Measurements from ENCODE around the gene CFAP70. TPM values are rescaled to one million over a fixed set of nuclear protein-coding genes. Genes with fewer than 3 reads are reported as not detected.
"Not testable (repeated sequence)": the region's sequence is repeated elsewhere in the genome, so short reads cannot be mapped to it uniquely, and the experiment has no call there.

The CFAP70 gene
- total RNA-seq, 1 experiment from 2014 or later = 0.06 TPM

DNA sequence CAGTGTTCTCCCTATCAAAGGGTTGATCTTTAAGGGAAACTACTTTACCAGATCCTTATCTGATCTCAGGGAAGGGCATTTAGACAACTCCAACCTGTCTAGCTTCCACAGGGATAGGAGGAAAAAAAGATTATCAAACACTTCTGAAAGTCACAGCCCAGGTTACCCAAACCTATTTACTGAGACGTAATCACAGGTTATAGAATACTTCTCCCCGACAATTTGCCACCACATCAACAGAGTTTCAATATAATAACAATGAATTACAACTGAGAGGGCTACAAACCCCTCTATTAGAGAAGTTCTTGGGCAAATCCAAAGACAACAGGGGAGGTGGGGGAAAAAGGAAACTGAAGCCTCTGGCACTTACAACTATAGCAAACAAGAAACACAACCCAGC lies 26.3 kb downstream of the CFAP70 start:
- Histone ChIP-seq H3K4me3 (ENCODE audit: low read depth, low read length, poor library complexity, severe bottlenecking) (no peak overlapping the region), H3K27ac (ENCODE audit: low read depth, low read length, poor library complexity, severe bottlenecking) (no peak overlapping the region), H3K4me1 (ENCODE audit: insufficient read depth, low read length, poor library complexity, severe bottlenecking) (no peaks in the 10 kb centered on the region), H3K36me3 (ENCODE audit: insufficient read depth, low read length, poor library complexity, severe bottlenecking) (no peaks in the 10 kb centered on the region), H3K9me3 (ENCODE audit: low read depth, low read length, poor library complexity, severe bottlenecking) (no peaks in the 10 kb centered on the region), H3K27me3 (replicated peaks; ENCODE audit: insufficient read depth, low read depth, low read length, poor library complexity) (peaks cover 25% of the 10 kb centered on the region)
- ChIA-PET CTCF (no interaction called here), POLR2A (ENCODE audit: low non-redundant PET) (no interaction called here)
- TF ChIP-seq, protein P1, sequence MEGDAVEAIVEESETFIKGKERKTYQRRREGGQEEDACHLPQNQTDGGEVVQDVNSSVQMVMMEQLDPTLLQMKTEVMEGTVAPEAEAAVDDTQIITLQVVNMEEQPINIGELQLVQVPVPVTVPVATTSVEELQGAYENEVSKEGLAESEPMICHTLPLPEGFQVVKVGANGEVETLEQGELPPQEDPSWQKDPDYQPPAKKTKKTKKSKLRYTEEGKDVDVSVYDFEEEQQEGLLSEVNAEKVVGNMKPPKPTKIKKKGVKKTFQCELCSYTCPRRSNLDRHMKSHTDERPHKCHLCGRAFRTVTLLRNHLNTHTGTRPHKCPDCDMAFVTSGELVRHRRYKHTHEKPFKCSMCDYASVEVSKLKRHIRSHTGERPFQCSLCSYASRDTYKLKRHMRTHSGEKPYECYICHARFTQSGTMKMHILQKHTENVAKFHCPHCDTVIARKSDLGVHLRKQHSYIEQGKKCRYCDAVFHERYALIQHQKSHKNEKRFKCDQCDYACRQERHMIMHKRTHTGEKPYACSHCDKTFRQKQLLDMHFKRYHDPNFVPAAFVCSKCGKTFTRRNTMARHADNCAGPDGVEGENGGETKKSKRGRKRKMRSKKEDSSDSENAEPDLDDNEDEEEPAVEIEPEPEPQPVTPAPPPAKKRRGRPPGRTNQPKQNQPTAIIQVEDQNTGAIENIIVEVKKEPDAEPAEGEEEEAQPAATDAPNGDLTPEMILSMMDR (conservative IDR thresholded peaks at IDR 0.05; ENCODE audit: low read depth, low read length) = no peak
- TF ChIP-seq EZH2 (IDR thresholded peaks at IDR 0.05; ENCODE audit: borderline replicate concordance, low read depth, low read length, poor library complexity, severe bottlenecking) = no peak
- no peak for DNase-seq (ENCODE audit: low spot score)
- BruUV-seq (replicated peaks) = no TSS peak
- intact Hi-C loops (cut with micrococcal nuclease; ENCODE audit: unreplicated experiment) = no loop called here

DNA sequence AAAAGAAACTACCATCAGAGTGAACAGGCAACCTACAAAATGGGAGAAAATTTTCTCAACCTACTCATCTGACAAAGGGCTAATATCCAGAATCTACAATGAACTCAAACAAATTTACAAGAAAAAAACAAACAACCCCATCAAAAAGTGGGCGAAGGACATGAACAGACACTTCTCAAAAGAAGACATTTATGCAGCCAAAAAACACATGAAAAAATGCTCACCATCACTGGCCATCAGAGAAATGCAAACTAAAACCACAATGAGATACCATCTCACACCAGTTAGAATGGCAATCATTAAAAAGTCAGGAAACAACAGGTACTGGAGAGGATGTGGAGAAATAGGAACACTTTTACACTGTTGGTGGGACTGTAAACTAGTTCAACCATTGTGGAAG lies 30.1 kb downstream of the CFAP70 start:
- H3K4me3 ChIP-seq (ENCODE audit: low read depth, low read length, poor library complexity, severe bottlenecking); POLR2A ChIA-PET (ENCODE audit: low non-redundant PET); DNase-seq (ENCODE audit: low spot score); intact Hi-C loops (cut with micrococcal nuclease; ENCODE audit: unreplicated experiment); H3K27ac ChIP-seq (ENCODE audit: low read depth, low read length, poor library complexity, severe bottlenecking); BruUV-seq (replicated peaks); CTCF ChIA-PET; H3K36me3 ChIP-seq (ENCODE audit: insufficient read depth, low read length, poor library complexity, severe bottlenecking); H3K4me1 ChIP-seq (ENCODE audit: insufficient read depth, low read length, poor library complexity, severe bottlenecking); H3K9me3 ChIP-seq (ENCODE audit: low read depth, low read length, poor library complexity, severe bottlenecking): not testable (repeated sequence)
- H3K27me3 ChIP-seq (replicated peaks; ENCODE audit: insufficient read depth, low read depth, low read length, poor library complexity) = peaks cover 25% of the 10 kb centered on the region

DNA sequence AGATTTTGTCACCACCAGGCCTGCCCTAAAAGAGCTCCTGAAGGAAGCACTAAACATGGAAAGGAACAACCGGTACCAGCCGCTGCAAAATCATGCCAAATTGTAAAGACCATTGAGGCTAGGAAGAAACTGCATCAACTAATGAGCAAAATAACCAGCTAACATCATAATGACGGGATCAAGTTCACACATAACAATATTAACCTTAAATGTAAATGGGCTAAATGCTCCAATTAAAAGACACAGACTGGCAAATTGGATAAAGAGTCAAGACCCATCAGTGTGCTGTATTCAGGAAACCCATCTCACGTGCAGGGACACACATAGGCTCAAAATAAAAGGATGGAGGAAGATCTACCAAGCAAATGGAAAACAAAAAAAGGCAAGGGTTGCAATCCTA lies 33.4 kb downstream of the CFAP70 start:
- H3K9me3 ChIP-seq (ENCODE audit: low read depth, low read length, poor library complexity, severe bottlenecking); H3K4me3 ChIP-seq (ENCODE audit: low read depth, low read length, poor library complexity, severe bottlenecking); H3K4me1 ChIP-seq (ENCODE audit: insufficient read depth, low read length, poor library complexity, severe bottlenecking); intact Hi-C loops (cut with micrococcal nuclease; ENCODE audit: unreplicated experiment); CTCF ChIA-PET; H3K36me3 ChIP-seq (ENCODE audit: insufficient read depth, low read length, poor library complexity, severe bottlenecking); H3K27ac ChIP-seq (ENCODE audit: low read depth, low read length, poor library complexity, severe bottlenecking); POLR2A ChIA-PET (ENCODE audit: low non-redundant PET); H3K27me3 ChIP-seq (replicated peaks; ENCODE audit: insufficient read depth, low read depth, low read length, poor library complexity); BruUV-seq (replicated peaks); DNase-seq (ENCODE audit: low spot score): not testable (repeated sequence)

DNA sequence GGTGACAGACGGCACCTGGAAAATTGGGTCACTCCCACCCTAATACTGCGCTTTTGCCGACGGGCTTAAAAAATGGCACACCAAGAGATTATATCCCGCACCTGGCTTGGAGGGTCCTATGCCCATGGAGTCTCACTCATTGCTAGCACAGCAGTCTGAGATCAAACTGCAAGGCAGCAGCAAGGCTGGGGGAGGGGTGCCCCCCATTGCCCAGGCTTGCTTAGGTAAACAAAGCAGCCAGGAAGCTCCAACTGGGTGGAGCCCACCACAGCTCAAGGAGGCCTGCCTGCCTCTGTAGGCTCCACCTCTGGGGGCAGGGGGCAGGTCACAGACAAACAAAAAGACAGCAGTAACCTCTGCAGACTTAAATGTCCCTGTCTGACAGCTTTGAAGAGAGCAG lies 35.1 kb downstream of the CFAP70 start:
- DNase-seq (ENCODE audit: low spot score); H3K36me3 ChIP-seq (ENCODE audit: insufficient read depth, low read length, poor library complexity, severe bottlenecking); H3K4me3 ChIP-seq (ENCODE audit: low read depth, low read length, poor library complexity, severe bottlenecking); POLR2A ChIA-PET (ENCODE audit: low non-redundant PET); H3K27me3 ChIP-seq (replicated peaks; ENCODE audit: insufficient read depth, low read depth, low read length, poor library complexity); BruUV-seq (replicated peaks); CTCF ChIA-PET; H3K4me1 ChIP-seq (ENCODE audit: insufficient read depth, low read length, poor library complexity, severe bottlenecking); H3K9me3 ChIP-seq (ENCODE audit: low read depth, low read length, poor library complexity, severe bottlenecking); H3K27ac ChIP-seq (ENCODE audit: low read depth, low read length, poor library complexity, severe bottlenecking); intact Hi-C loops (cut with micrococcal nuclease; ENCODE audit: unreplicated experiment): not testable (repeated sequence)

DNA sequence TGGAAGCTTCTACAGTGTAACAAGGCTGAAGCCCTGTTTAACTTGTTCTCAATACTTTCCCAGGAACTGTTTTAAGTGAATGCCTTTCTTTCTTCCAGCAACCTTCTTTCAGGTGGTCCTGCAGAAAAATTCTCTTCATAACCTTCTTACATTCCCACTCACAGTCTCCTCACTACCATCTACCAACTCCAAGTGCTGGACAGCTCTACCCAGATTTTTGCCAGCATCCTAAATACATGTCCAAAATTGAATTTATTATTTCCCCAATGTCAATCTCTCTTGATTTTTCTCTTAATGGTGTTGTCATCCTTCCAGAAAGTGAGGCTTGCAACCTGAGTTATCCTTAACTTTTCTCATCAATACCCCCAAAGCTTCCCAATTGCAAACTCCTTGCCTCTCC lies 48.2 kb downstream of the CFAP70 start:
- TF ChIP-seq, protein P1 (conservative IDR thresholded peaks at IDR 0.05; ENCODE audit: low read depth, low read length) = no peak
- no peak for TF ChIP-seq EZH2 (IDR thresholded peaks at IDR 0.05; ENCODE audit: borderline replicate concordance, low read depth, low read length, poor library complexity, severe bottlenecking)
- H3K27ac ChIP-seq (ENCODE audit: low read depth, low read length, poor library complexity, severe bottlenecking) = no peak overlapping the region
- ChIA-PET POLR2A (ENCODE audit: low non-redundant PET) (no interaction called here), CTCF (no interaction called here)
- DNase-seq (ENCODE audit: low spot score) = no peak
- H3K9me3 ChIP-seq (ENCODE audit: low read depth, low read length, poor library complexity, severe bottlenecking) = peaks cover 15% of the 10 kb centered on the region
- BruUV-seq (replicated peaks) = no TSS peak
- no peaks in the 10 kb centered on the region for H3K36me3 ChIP-seq (ENCODE audit: insufficient read depth, low read length, poor library complexity, severe bottlenecking)
- H3K27me3 ChIP-seq (replicated peaks; ENCODE audit: insufficient read depth, low read depth, low read length, poor library complexity) = no peaks in the 10 kb centered on the region
- no peak overlapping the region for H3K4me3 ChIP-seq (ENCODE audit: low read depth, low read length, poor library complexity, severe bottlenecking)
- intact Hi-C loops (cut with micrococcal nuclease; ENCODE audit: unreplicated experiment) = no loop called here
- H3K4me1 ChIP-seq (ENCODE audit: insufficient read depth, low read length, poor library complexity, severe bottlenecking) = no peaks in the 10 kb centered on the region
